ENCODE measurements around the gene NUP37. TPM values are rescaled to one million over a fixed set of nuclear protein-coding genes. Genes with fewer than 3 reads are reported as not detected.
"Not testable (repeated sequence)": the region's sequence is repeated elsewhere in the genome, so short reads cannot be mapped to it uniquely, and the experiment has no call there.

NUP37 gene
- total RNA-seq, 4 donors from 2014 or later, result 15.2 to 27.7 (median 19.0) TPM

- no peak for TF ChIP-seq POLR2A (IDR thresholded peaks at IDR 0.05)
- no peak for TF ChIP-seq CTCF (IDR thresholded peaks at IDR 0.05)
- no peak for TF ChIP-seq EP300 (IDR thresholded peaks at IDR 0.05)
- TF ChIP-seq POLR2AphosphoS5 (IDR thresholded peaks at IDR 0.05), result no peak
- Histone ChIP-seq H3K4me3 (no peak overlapping the region), H3K4me1 (no peaks in the 10 kb centered on the region), H3K9me3 (no peaks in the 10 kb centered on the region), H3K27me3 (no peaks in the 10 kb centered on the region), H3K36me3 (no peaks in the 10 kb centered on the region), H3K27ac (no peak overlapping the region)
- ATAC-seq, result no peak
- 29 to 38% methylated on average over 1 of the region's 1 CpG for WGBS, 2 donors (ENCODE audit: low coverage in 1 of 2)
Measured at GRCh38 chr12:102144221-102144620, 24.3 kb upstream of the NUP37 start.

DNA sequence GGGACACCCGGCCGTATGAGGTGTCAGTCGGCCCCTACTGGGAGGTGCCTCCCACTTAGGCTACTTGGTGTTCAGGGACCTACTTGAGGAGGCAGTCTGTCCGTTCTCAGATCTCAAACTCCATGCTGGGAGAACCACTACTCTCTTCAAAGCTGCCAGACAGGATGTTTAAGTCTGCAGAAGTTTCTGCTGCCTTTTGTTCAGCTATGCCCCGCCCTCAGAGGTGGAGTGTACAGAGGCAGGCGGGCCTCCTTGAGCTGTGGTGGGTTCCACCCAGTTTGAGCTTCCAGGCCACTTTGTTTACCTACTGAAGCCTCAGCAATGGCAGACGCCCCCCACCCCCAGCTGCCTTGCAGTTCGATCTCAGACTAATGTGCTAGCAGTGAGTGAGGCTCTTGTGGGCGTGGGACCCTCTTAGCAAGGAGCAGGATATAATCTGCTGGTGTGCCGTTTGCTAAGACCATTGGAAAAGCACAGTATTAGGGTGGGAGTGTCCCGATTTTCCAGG lies 23.0 kb upstream of the NUP37 start:
- not testable (repeated sequence) for H3K9me3 ChIP-seq, H3K4me1 ChIP-seq, H3K27me3 ChIP-seq, ATAC-seq, H3K27ac ChIP-seq, H3K4me3 ChIP-seq, H3K36me3 ChIP-seq
- WGBS, 2 donors (ENCODE audit: low coverage in 1 of 2), result 100% methylated on average over 2 of the region's 11 CpGs; no CpG with 5 or more reads in 1 of the 2 donors

DNA sequence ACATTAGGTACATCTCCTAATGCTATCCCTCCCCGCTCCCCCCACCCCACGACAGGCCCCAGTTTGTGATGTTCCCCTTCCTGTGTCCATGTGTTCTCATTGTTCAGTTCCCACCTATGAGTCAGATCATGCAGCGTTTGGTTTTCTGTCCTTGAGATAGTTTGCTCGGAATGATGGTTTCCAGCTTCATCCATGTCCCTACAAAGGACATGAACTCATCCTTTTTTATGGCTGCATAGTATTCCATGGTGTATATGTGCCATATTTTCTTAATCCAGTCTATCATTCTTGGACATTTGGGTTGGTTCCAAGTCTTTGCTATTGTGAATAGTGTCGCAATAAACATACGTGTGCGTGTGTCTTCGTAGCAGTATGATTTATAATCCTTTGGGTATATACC lies 17.7 kb upstream of the NUP37 start:
- WGBS, 2 donors (ENCODE audit: low coverage in 1 of 2), result 98 to 100% methylated on average over 4 to 8 of the region's 8 CpGs
- not testable (repeated sequence) for H3K4me3 ChIP-seq, ATAC-seq, H3K27ac ChIP-seq, H3K27me3 ChIP-seq, H3K9me3 ChIP-seq, H3K4me1 ChIP-seq, H3K36me3 ChIP-seq

DNA sequence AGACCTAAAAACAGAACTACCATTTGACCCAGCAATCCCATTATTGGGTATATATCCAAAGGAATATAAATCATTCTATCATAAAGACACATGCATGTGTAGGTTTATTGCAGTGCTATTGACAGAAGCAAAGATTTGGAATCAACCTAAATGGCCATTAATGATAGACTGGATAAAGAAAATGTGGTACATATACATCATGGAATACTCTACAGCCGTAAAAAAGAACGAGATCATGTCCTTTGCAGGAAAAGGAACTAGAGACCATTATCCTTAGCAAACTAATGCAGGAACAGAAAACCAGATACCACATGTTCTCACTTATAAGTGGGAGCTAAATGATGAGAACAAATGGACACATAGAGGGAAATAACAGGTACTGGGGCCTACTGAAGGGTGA lies 11.5 kb upstream of the NUP37 start:
- H3K4me1 ChIP-seq, H3K36me3 ChIP-seq, H3K27me3 ChIP-seq, H3K4me3 ChIP-seq, ATAC-seq, H3K9me3 ChIP-seq, H3K27ac ChIP-seq: not testable (repeated sequence)
- WGBS, 2 donors (ENCODE audit: low coverage in 1 of 2), result 88 to 97% methylated on average over 2 of the region's 2 CpGs

DNA sequence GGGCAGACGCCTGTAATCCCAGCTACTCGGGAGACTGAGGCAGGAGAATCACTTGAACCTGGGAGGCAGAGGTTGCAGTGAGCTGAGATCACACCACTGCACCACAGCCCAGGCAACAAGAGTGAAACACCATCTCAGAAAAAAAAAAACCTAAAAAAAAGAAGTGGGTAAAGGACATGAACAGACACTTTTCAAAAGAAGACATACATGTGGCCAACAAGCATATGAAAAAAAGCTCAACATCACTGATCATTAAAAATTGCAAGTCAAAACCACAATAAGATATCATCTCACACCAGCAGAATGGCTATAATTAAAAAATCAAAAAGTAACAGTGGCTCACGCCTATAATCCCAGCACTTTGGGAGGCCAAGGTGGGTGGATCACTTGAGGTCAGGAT lies 10.8 kb upstream of the NUP37 start:
- not testable (repeated sequence) for ATAC-seq, H3K36me3 ChIP-seq, H3K27ac ChIP-seq, H3K9me3 ChIP-seq, H3K27me3 ChIP-seq, H3K4me1 ChIP-seq, H3K4me3 ChIP-seq
- WGBS, 2 donors (ENCODE audit: low coverage in 1 of 2), result 89 to 97% methylated on average over 1 to 3 of the region's 3 CpGs

DNA sequence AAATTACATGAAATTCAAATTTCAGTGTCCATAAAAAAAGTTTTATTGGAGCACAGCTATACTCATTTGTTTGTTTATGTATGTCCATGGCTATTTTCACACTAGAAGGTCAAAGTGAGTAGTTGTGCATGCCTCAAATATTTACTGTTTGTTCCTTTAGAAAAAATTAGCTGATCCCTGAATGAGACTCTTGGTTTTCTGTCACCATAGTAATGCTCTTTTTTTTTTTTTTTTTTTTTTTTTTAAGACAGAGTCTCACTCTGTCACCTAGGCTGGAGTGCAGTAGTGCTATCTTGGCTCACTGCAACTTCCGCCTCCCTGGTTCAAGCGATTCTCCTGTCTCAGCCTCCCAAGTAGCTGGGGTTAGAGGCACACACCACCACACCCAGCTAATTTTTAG lies 1.4 kb upstream of the NUP37 start:
- no CpG with 5 or more reads among the region's 2 CpGs for WGBS, 2 donors (ENCODE audit: low coverage in 1 of 2)
- not testable (repeated sequence) for H3K27me3 ChIP-seq, H3K4me3 ChIP-seq, H3K27ac ChIP-seq, ATAC-seq, H3K9me3 ChIP-seq
- H3K36me3 ChIP-seq, result peaks cover 0 to 20% of the 10 kb centered on the region in 2 donors
- peaks cover 2 to 25% (median 6%) of the 10 kb centered on the region in 3 donors for H3K4me1 ChIP-seq

- H3K4me1 ChIP-seq, result peaks cover 2 to 25% (median 6%) of the 10 kb centered on the region in 3 donors
- ATAC-seq, result no peak
- peak overlapping the region; percentile 67 to 97 for H3K4me3 ChIP-seq
- H3K27ac ChIP-seq, result no peak overlapping the region
- H3K27me3 ChIP-seq, result no peaks in the 10 kb centered on the region
- 23 to 42% methylated on average over 2 to 4 of the region's 4 CpGs for WGBS, 2 donors (ENCODE audit: low coverage in 1 of 2)
- TF ChIP-seq EP300 (IDR thresholded peaks at IDR 0.05) (no peak), POLR2A (IDR thresholded peaks at IDR 0.05) (no peak), POLR2AphosphoS5 (IDR thresholded peaks at IDR 0.05) (no peak), CTCF (IDR thresholded peaks at IDR 0.05) (no peak)
- H3K36me3 ChIP-seq, result peaks cover 0 to 25% of the 10 kb centered on the region in 2 donors
- H3K9me3 ChIP-seq, result no peaks in the 10 kb centered on the region
Measured at GRCh38 chr12:102120886-102121285, 972 bp upstream of the NUP37 start.

- TF ChIP-seq CTCF (IDR thresholded peaks at IDR 0.05) (no peak), EP300 (IDR thresholded peaks at IDR 0.05) (no peak), POLR2AphosphoS5 (IDR thresholded peaks at IDR 0.05) (no peak), POLR2A (IDR thresholded peaks at IDR 0.05) (no peak)
- no peak for ATAC-seq
- peak overlapping the region; percentile 67 to 97 for H3K4me3 ChIP-seq
- peak overlapping the region in 3 of 4 donors; percentile 83 to 88 (median 87) for H3K27ac ChIP-seq
- H3K9me3 ChIP-seq, result no peaks in the 10 kb centered on the region
- peaks cover 2 to 25% (median 6%) of the 10 kb centered on the region in 3 donors for H3K4me1 ChIP-seq
- H3K36me3 ChIP-seq, result peaks cover 0 to 28% of the 10 kb centered on the region in 2 donors
- H3K27me3 ChIP-seq, result no peaks in the 10 kb centered on the region
- WGBS, 2 donors (ENCODE audit: low coverage in 1 of 2), result 2 to 3% methylated on average over 4 of the region's 4 CpGs
Measured at GRCh38 chr12:102120564-102120873, 605 bp upstream of the NUP37 start.
